Measurements from ENCODE around the gene ASCL5.

ASCL5 gene

DNA sequence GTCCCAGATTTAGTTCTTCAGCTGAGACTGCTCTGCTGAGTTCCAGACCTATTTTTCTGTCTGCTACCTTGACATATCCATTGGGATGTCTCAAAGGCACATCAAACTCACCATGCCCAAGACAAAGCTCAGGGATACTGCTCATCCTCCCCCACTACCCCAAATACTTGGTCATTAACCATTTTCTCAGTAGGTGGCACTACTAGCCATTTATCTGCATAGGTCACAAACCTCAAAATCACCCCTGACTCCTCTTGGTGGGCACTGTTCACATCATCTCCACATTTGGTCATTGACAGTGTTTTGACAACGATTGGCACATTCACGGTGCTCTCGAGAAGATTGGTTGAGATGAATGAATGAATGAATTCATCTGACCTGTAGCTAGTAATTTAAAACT is 46.8 kb downstream of the ASCL5 start:
- no peak for DNase-seq

DNA sequence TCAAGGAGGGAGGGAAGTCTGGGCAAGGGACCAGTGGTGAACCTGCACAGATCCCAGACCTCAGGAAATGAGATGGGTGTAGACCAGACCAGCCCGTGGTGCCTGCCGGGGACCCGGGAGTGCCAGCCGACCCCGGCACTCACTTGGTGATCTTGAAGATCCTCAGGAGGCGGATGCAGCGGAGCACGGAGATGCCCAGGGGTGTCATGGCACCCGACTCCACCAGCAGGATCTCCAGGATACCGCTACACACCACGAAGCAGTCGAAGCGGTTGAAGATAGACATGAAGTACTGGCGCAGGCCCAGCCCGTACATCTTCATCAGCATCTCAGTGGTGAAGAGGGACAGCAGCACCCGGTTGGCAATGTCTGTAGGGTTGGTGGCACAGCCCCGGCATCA is 49.2 kb downstream of the ASCL5 start:
- DNase-seq: no peak

DNA sequence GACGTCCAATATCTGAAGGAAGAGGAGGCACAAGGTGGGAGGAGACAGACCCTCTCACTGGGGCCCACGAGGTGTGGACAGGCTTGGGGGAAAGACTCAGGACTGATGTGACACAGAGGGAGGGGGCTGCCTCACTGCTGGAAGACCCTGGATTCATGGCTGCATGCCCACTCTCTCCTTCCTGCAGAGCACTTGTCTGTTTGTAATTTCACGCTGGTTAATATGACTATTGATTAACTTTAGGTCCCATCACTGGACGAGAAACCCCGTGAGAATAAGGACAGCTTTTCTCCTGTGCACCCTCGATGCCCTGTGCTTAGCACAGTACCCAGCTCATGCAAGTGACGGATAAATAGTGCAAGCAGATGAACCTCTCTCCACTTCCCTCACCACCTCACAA is 49.9 kb downstream of the ASCL5 start:
- DNase-seq: no peak

DNA sequence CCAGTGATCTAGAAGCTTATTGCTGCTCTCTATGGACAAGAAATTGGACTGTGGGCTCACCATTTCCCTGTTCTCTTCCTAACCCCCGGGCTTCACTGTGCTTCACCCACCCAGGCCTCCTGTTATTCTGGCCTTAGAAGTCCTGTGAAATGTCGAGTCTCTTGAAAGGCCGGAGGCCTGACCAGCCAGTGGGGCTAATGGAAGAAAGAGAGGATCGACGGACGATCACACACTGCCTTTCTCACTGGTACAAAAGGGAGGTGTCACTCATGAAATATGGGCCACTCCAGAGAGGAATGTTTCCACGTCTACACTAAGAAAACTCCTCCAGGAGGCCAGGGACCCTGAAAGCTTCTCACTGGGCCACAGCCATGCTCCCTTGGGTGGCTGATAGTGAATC is 50.9 kb downstream of the ASCL5 start:
- DNase-seq: no peak

DNA sequence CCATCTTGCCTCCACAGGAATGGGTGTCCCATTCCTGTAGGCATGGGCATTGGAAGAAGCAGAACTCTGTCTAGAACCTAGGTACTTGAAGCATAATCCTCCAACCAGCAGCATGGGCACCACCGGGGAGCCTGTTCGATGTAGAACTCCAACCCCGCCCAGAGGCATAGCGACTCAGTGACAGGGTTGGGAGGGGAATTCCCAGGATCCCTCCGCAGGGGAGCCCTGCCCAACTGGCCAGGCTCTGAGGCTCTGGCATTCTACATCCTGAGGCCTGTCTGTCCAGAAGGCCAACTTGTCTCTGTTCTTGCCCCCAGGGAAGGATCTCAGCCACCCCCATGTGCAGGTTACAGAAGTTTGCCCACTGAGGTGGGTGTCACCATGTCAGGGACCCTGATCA is 53.0 kb downstream of the ASCL5 start:
- no peak for DNase-seq

DNA sequence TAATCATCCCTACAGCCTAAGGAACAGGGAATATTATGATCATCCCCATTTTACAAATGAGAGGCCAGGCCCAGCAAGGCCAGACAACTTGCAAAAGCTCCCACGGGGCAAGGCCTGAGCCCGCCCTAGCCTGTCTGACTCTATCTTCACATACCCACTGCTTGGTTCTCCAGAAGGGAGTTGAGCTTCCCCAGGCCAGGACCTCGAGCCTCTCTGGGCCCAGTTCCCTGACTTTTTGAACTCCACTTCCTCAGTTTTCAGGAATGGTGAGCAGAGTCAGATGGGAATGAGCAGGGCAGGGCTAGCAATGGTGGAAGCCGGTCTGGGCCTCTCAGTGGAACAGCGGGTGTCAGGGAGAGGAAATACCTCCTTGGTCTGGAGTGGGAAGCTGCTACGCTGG is 54.1 kb downstream of the ASCL5 start:
- no peak for DNase-seq

DNA sequence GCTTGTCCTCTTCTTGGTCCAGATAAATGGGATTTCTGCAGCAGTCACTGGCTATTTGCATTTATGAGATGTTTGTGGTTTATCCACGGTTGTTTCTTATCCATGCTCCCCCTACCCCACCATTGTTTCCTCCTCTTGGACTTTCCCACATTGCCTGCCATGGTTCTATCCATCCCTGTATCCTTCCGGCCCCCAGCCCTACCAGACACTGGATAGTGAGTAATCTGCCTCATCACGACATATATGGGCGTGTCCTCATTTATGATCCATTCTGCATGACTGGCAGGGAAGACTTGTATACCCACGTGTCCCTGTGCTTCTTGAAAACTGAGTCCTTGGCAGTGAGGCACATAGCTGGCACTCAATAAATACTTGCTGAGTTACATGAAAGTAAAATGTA is 54.8 kb downstream of the ASCL5 start:
- no peak for DNase-seq

DNA sequence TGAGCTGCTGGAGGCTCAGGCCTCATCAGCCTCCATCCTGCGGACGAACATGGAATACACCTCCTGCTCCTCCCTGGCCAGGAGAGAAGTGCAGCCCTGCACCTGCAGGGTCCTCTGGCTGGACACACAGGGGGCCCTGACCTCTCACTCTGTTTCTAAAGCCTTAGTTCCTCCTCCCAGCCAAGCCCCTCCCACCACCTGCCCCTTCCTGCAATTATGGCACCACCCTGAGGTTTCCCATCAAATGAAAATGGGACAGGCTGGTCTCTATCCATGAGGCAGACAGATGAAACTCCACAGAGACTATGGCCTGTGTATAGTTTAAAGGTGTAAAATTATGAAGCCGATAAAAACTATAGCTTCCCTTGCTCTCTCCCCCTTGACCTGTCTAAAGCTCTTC is 57.3 kb downstream of the ASCL5 start:
- no peak for DNase-seq

DNA sequence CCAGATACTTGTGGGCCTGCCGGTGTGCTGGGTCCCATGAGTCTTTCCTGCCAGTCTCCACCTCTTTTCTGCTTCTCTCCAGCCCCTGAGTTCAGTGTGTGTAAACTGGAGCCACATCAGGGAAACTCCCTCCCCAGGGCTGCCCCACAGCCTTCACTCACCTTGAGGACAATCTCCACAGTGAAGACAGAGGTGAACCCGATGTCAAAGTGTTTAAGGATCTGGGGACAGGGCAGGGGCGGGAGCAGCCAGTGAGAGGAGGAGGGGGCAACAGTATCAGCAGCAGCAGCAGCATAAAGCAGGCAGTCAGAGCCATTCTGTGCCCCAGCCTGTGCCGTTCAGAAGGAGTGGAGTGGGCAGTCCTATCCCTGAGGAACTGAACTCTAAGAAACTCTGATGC is 58.0 kb downstream of the ASCL5 start:
- DNase-seq: no peak

DNA sequence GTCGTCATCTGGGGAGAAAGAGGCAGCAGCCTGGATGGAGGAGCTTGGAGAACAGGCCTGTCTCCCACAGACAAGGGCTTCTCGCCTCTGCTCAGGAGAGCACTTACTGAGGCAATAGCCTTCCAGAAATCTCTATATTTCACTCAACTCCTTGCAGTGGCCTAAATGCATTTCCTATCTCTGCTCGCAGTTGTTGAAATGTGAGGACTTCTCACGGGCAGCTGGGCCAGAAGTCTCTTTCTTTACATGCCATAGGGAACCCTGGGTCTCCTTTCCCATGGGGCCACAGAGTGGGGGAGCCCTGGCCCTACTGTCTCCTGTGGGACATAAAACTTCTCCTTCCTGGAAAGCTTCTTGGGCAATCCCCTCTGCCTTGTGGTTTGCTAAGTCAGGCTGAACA is 60.0 kb downstream of the ASCL5 start:
- no peak for DNase-seq

DNA sequence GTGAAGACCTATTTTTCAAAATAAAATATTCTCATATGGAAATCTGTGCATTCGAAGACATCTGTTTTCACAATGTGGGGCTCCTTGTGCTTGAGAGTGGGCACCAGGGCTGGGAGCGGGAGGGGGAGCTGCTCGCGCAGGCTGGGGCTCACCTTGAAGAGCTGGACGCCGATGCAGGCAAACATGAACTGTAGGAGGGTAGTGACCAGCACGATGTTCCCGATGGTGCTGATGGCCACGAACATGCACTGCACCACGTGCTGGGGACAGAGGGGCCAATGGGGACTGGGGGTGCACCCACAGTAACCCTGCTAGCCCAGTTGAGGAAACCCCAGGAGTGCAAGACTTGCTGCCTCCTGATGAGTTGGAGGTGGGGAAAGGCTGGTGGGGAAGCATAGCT is 61.3 kb downstream of the ASCL5 start:
- DNase-seq: no peak

DNA sequence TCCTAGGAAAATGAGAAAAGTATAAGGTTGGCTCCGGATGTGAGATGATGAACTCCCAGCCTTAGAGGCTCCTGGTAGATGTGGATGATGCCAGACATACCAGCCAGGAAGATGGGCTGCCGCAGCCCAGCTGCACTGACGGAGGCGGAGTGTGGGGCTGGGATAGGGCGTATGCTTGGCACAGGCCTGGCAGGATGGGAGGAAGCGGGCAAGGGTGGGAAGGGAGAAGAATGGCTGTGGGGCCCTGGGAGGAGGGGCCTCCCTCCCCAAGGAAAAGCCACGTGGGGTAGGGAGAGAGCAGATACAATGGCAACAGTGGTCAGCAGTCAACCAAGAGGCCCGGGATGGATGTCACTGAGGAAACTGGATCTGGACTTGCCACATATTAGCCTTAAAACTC is 62.2 kb downstream of the ASCL5 start:
- DNase-seq: no peak
